HCEC 1CT (cell line): Measurements from ENCODE around the gene TSPAN32.

Experiments used
- DNase-seq: peaks from one replicate; pipeline ENCODE4 v3.0.0-alpha.2; 2017

The TSPAN32 gene

GRCh38 chr11:2301631-2302305 lies at the start of gene TSPAN32, which contains the start of gene C11orf21:
TSS of gene TSPAN32 (plus strand) at chr11:2302013. CDS start at chr11:2302150, 137 bp downstream.
TSS of gene C11orf21 (minus strand) at chr11:2301918. CDS start at chr11:2301808, 110 bp downstream.
- no peak for DNase-seq

- DNase-seq = no peak
Measured at GRCh38 chr11:2252018-2252417, 49.8 kb upstream of the TSPAN32 start.

GRCh38 chr11:2256293-2256913 lies 45.4 kb upstream of the TSPAN32 start:
- DNase-seq = no peak

- DNase-seq = no peak
Measured at GRCh38 chr11:2256951-2257700, 44.7 kb upstream of the TSPAN32 start.

GRCh38 chr11:2258501-2259465 lies 43.0 kb upstream of the TSPAN32 start:
- DNase-seq = no peak

GRCh38 chr11:2259466-2259830 lies 42.4 kb upstream of the TSPAN32 start:
- DNase-seq = no peak

- no peak for DNase-seq
Measured at GRCh38 chr11:2259897-2260451, 41.8 kb upstream of the TSPAN32 start.

- DNase-seq = no peak
Measured at GRCh38 chr11:2260491-2261364, 41.1 kb upstream of the TSPAN32 start.

- DNase-seq = no peak
Measured at GRCh38 chr11:2261436-2262230, 40.2 kb upstream of the TSPAN32 start.

GRCh38 chr11:2262301-2263070 lies 39.3 kb upstream of the TSPAN32 start:
- no peak for DNase-seq

- DNase-seq = no peak
Measured at GRCh38 chr11:2263071-2263565, 38.7 kb upstream of the TSPAN32 start.

GRCh38 chr11:2263724-2264360 lies 38.0 kb upstream of the TSPAN32 start:
- no peak for DNase-seq

- DNase-seq = no peak
Measured at GRCh38 chr11:2264366-2265053, 37.3 kb upstream of the TSPAN32 start.

GRCh38 chr11:2265396-2265795 lies 36.4 kb upstream of the TSPAN32 start:
- DNase-seq = no peak

- DNase-seq = no peak
Measured at GRCh38 chr11:2265854-2266585, 35.8 kb upstream of the TSPAN32 start.

- no peak for DNase-seq
Measured at GRCh38 chr11:2266586-2267305, 35.1 kb upstream of the TSPAN32 start.

GRCh38 chr11:2267306-2267850 lies 34.4 kb upstream of the TSPAN32 start:
- DNase-seq = no peak
